ENCODE measurements around the gene SWT1.

DNA sequence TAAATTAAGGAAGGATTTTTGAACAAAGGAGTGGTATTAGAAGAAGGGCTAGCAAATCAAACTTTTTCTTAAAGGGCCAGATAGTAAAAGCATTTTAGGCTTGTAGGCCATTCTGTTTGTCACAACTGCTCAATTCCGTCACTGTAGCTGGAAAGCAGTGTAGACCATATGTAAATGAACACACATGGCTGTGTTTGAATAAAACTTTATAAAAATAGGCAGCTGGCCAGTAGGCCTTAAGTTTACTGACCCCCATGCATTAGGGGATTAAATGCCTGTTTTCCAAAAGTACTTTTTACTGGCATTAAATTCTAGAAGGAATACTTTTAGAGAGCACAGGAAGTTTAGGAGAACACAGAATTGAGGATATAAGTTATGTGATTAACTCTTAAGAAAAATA, 151.2 kb downstream of the SWT1 start:
- no peak for TF ChIP-seq FOXK2 (IDR thresholded peaks at IDR 0.05)
- TF ChIP-seq FOXA1 (IDR thresholded peaks at IDR 0.05), result no peak
- TF ChIP-seq NFRKB (IDR thresholded peaks at IDR 0.05), result no peak
- TF ChIP-seq BHLHE40 (IDR thresholded peaks at IDR 0.05; ENCODE audit: borderline replicate concordance), result no peak
- no peak for TF ChIP-seq SP1 (IDR thresholded peaks at IDR 0.05)

Data from HEK293T (cell line).